ENCODE data around the gene FAM193B. TPM values are rescaled to one million over a fixed set of nuclear protein-coding genes. Genes with fewer than 3 reads are reported as not detected.
A peak's percentile ranks its signal among the peaks of the same experiment; 100 is the strongest.

The FAM193B gene
- total and polyA plus RNA-seq, 9 of the 15 experiments (the other 6 are each of a cell fraction or from before 2014, with no cell fraction given) = 4.4 to 76.4 (median 37.3) TPM

- TF ChIP-seq MGA (IDR thresholded peaks at IDR 0.05) (no peak; the same call in none of the 2 replicates), CBX8 (IDR thresholded peaks at IDR 0.05; ENCODE audit: borderline replicate concordance, extremely low read depth, low read depth, low read length, poor library complexity, severe bottlenecking) (no peak), ZBTB1 (CRISPR knock-in tag; IDR thresholded peaks at IDR 0.05; ENCODE audit: borderline replicate concordance, low read depth) (peak; percentile 96), MYBL2 (IDR thresholded peaks at IDR 0.05; ENCODE audit: low read depth) (no peak), MYBL2 (CRISPR knock-in tag; IDR thresholded peaks at IDR 0.05; ENCODE audit: borderline replicate concordance) (no peak), RHOXF2B (CRISPR knock-in tag; conservative IDR thresholded peaks at IDR 0.05) (no peak), MTA2 (IDR thresholded peaks at IDR 0.05; ENCODE audit: low read depth) (no peak), ZNF77 (CRISPR knock-in tag; IDR thresholded peaks at IDR 0.05) (no peak), NFXL1 (CRISPR knock-in tag; IDR thresholded peaks at IDR 0.05) (no peak), ZNF212 (CRISPR knock-in tag; IDR thresholded peaks at IDR 0.05) (no peak), MYNN (IDR thresholded peaks at IDR 0.05) (no peak), MYNN (CRISPR knock-in tag; IDR thresholded peaks at IDR 0.05) (no peak), POLR3G (IDR thresholded peaks at IDR 0.05; ENCODE audit: extremely low read depth, insufficient read length, insufficient replicate concordance) (no peak), SMARCE1 (IDR thresholded peaks at IDR 0.05) (no peak), BCOR (IDR thresholded peaks at IDR 0.05) (no peak), BRD4 (IDR thresholded peaks at IDR 0.05) (no peak), ETS1 (conservative IDR thresholded peaks at IDR 0.05; ENCODE audit: control insufficient read depth, low read depth, low read length) (peak; percentile 94), ZNF41 (CRISPR knock-in tag; conservative IDR thresholded peaks at IDR 0.05) (no peak)
Measured at GRCh38 chr5:177599731-177600507, 45.6 kb upstream of the FAM193B start, which contains the start of gene B4GALT7 (continued).

Measured in K562 (cell line).